Panc1 (cell line): ENCODE data around the gene TRAPPC2L. TPM values are rescaled to one million over a fixed set of nuclear protein-coding genes. Genes with fewer than 3 reads are reported as not detected.

Experiments
- ATAC-seq: fragments of 200-7000 bp; cut with Tn5 transposase; 2 replicates; pipeline ENCODE4 v1.9.1; 2020; ENCODE audit warnings: mild to moderate bottlenecking, moderate library complexity
- BruUV-seq: library from RNA; stranded (reverse); fragments of 400-500 nt; replicated peaks from 2 replicates; lab custom pipeline; 2021; lab: Mats Ljungman, UMichigan
- CTCF ChIA-PET: fragments of 300-600 bp; sonication (Branson Sonifier 250); formaldehyde crosslinking; loops from one replicate; lab custom pipeline; 2022; ENCODE audit warnings: antibody characterized with exemption; lab: Charles Lee
- POLR2A ChIA-PET: fragments of 300-600 bp; sonication (Branson Sonifier 250); formaldehyde crosslinking; loops from one replicate; lab custom pipeline; 2022; ENCODE audit warnings: antibody characterized with exemption; lab: Charles Lee
- DNase-seq: peaks from one replicate; pipeline ENCODE4 v3.0.0-alpha.2; 2010; ENCODE audit warnings: low read depth, low spot score
- H3K27ac ChIP-seq: 2 replicates; pipeline ENCODE4 v1.5.1; 2011; ENCODE audit warnings: mild to moderate bottlenecking, low read length, inconsistent platforms
- H3K27me3 ChIP-seq: fragments of 200-500 bp; sonication (Bioruptor generic); 2 replicates; pipeline ENCODE4 v1.6.0; 2014; ENCODE audit warnings: low read length, inconsistent platforms; ENCODE audit not compliant: control insufficient read depth, insufficient read depth
- H3K36me3 ChIP-seq: fragments of 200-500 bp; sonication (Bioruptor generic); 2 replicates; pipeline ENCODE4 v1.5.1; 2014; ENCODE audit warnings: inconsistent platforms, mild to moderate bottlenecking, low read length, moderate library complexity; ENCODE audit not compliant: control insufficient read depth, insufficient read depth
- H3K4me1 ChIP-seq: 2 replicates; pipeline ENCODE4 v1.5.1; 2011; ENCODE audit warnings: inconsistent platforms, mild to moderate bottlenecking, low read length, moderate library complexity; ENCODE audit not compliant: control insufficient read depth, insufficient read depth
- H3K4me3 ChIP-seq, 2 experiments: 2 replicates each; pipeline ENCODE4 v1.5.1; 2011 to 2012; ENCODE audit warnings: low read depth in 2 of 2, low read length in 2 of 2, mild to moderate bottlenecking in 2 of 2, inconsistent platforms in 1 of 2, moderate library complexity in 1 of 2
- H3K9me3 ChIP-seq: fragments of 200-500 bp; sonication (Bioruptor generic); 2 replicates; pipeline ENCODE4 v1.5.1; 2014; ENCODE audit warnings: low read depth, mild to moderate bottlenecking, inconsistent platforms, low read length, moderate library complexity; ENCODE audit not compliant: control insufficient read depth, insufficient read depth
- POLR2AphosphoS5 ChIP-seq: IDR thresholded peaks from 2 replicates; pipeline ENCODE4 v1.6.1; 2012; ENCODE audit warnings: mild to moderate bottlenecking, low read depth, low read length, moderate library complexity
- REST ChIP-seq, 2 experiments: IDR thresholded peaks; 2 replicates each; pipeline ENCODE4 v1.6.1; 2011 to 2012; ENCODE audit warnings: low read depth in 2 of 2, control low read depth in 1 of 2, low read length in 1 of 2, mild to moderate bottlenecking in 1 of 2, moderate library complexity in 1 of 2; ENCODE audit not compliant: insufficient read depth in 1 of 2
- SIN3A ChIP-seq: IDR thresholded peaks from 2 replicates; pipeline ENCODE4 v1.6.1; 2012; ENCODE audit warnings: low read depth, mild to moderate bottlenecking, low read length, moderate library complexity, borderline replicate concordance; ENCODE audit not compliant: insufficient read depth
- TCF7L2 ChIP-seq: IDR thresholded peaks from 2 replicates; pipeline ENCODE4 v1.6.1; 2011; ENCODE audit warnings: mild to moderate bottlenecking, low read depth, low read length, inconsistent platforms
- in situ Hi-C: cut with HindIII; loops from 2 replicates; pipeline ENCODE4 v1.10.0; 2016; ENCODE audit warnings: low sequenced_read_pairs, low pct_unique_long_range_greater_than_20kb
- intact Hi-C: fragments of 100-400 bp; cut with micrococcal nuclease; formaldehyde crosslinking; loops from one replicate; pipeline ENCODE4 v1.10.0; 2022; ENCODE audit not compliant: unreplicated experiment
- total RNA-seq: library from RNA; stranded (reverse); gene quantifications from one replicate; pipeline ENCODE4 v1.2.1, GENCODE V29; 2021; ENCODE audit not compliant: unreplicated experiment
- TF ChIP-seq, protein P1 (sequence below): fragments of 450-650 bp; IDR thresholded peaks from 2 replicates; pipeline ENCODE4 v1.5.1; 2017; ENCODE audit warnings: mild to moderate bottlenecking

The TRAPPC2L gene
- total RNA-seq, 1 experiment from 2014 or later: 73.8 TPM

DNA sequence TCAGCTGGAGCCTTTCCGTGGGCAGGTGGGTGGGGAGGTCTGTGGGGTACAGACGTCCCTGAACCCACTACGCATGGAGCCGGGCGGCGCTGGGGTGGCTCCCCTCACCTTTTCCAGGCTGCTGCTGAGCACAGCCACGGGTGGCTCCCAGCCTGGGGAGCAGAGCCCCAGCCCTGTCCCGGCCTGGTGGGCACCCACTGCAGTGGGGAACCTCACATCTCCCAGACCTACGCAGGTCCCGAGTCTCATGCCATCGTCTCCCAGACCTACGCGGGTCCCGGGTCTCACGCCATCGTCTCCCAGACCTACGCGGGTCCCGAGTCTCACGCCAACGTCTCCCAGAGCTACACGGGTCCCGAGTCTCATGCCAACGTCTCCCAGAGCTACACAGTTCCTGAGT is 28.2 kb upstream of the TRAPPC2L start:
- ATAC-seq: no peak
- no peaks in the 10 kb centered on the region for H3K36me3 ChIP-seq
- ChIA-PET CTCF (no interaction called here), POLR2A (no interaction called here)
- TF ChIP-seq TCF7L2 (no peak), REST (IDR thresholded peaks at IDR 0.05; ENCODE audit: insufficient read depth in 1 of 2, low read depth in 2 of 2, low read length in 1 of 2) (no peak), SIN3A (no peak), POLR2AphosphoS5 (no peak)
- TF ChIP-seq, protein P1, sequence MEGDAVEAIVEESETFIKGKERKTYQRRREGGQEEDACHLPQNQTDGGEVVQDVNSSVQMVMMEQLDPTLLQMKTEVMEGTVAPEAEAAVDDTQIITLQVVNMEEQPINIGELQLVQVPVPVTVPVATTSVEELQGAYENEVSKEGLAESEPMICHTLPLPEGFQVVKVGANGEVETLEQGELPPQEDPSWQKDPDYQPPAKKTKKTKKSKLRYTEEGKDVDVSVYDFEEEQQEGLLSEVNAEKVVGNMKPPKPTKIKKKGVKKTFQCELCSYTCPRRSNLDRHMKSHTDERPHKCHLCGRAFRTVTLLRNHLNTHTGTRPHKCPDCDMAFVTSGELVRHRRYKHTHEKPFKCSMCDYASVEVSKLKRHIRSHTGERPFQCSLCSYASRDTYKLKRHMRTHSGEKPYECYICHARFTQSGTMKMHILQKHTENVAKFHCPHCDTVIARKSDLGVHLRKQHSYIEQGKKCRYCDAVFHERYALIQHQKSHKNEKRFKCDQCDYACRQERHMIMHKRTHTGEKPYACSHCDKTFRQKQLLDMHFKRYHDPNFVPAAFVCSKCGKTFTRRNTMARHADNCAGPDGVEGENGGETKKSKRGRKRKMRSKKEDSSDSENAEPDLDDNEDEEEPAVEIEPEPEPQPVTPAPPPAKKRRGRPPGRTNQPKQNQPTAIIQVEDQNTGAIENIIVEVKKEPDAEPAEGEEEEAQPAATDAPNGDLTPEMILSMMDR: no peak
- no TSS peak for BruUV-seq
- no peaks in the 10 kb centered on the region for H3K9me3 ChIP-seq
- H3K4me1 ChIP-seq: no peaks in the 10 kb centered on the region
- in situ Hi-C loops (no loop called here), intact Hi-C loops (no loop called here)
- H3K4me3 ChIP-seq: no peak overlapping the region
- H3K27ac ChIP-seq: no peak overlapping the region
- DNase-seq: no peak
- no peaks in the 10 kb centered on the region for H3K27me3 ChIP-seq

DNA sequence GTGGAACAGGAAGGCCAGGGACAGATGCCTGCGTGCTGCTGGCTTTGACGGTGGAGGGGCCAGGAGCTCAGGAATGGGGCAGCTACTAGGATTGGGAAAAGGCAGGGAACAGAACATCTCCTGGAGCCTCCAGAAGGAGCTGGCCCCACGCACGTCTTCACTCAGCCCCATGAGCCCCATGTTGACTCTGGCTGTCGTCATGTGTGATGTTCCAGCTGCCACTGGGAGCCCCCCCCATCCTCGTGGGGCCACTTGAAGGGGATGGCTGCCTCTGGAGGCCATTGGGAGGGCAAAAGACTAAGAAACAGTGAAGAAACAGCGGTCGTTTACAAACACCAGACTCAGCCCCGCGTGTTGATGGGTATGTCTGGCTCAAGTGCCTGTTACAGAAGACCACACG is 26.7 kb upstream of the TRAPPC2L start:
- CTCF ChIA-PET: interaction anchor here (0.6 kb wide), 1 partner anchor 45 kb away, joined by 8 read pairs; no protein-coding TSS in a partner anchor
- no peaks in the 10 kb centered on the region; the same call in 1 of the 2 replicates for H3K36me3 ChIP-seq
- in situ Hi-C loops: no loop called here
- POLR2A ChIA-PET: no interaction called here
- no peaks in the 10 kb centered on the region for H3K27me3 ChIP-seq
- H3K27ac ChIP-seq: no peak overlapping the region
- no peak for TF ChIP-seq REST (IDR thresholded peaks at IDR 0.05; ENCODE audit: insufficient read depth in 1 of 2, low read depth in 2 of 2, low read length in 1 of 2)
- no peak for TF ChIP-seq SIN3A
- no peak for TF ChIP-seq TCF7L2
- no peak for TF ChIP-seq POLR2AphosphoS5
- TF ChIP-seq, protein P1: no peak
- intact Hi-C loops: no loop called here
- no peaks in the 10 kb centered on the region for H3K9me3 ChIP-seq
- H3K4me3 ChIP-seq: no peak overlapping the region
- no TSS peak for BruUV-seq
- no peak for DNase-seq
- ATAC-seq: no peak
- no peaks in the 10 kb centered on the region for H3K4me1 ChIP-seq
